GDM1 (cell line): ENCODE measurements around the gene KCMF1.

Experiments
- DNase-seq: peaks from one replicate; lab custom pipeline; 2025; lab: John Stamatoyannopoulos, UW

Gene KCMF1

GRCh38 chr2:85024372-85025047 is 53.5 kb downstream of the KCMF1 start:
- DNase-seq: no peak

DNA sequence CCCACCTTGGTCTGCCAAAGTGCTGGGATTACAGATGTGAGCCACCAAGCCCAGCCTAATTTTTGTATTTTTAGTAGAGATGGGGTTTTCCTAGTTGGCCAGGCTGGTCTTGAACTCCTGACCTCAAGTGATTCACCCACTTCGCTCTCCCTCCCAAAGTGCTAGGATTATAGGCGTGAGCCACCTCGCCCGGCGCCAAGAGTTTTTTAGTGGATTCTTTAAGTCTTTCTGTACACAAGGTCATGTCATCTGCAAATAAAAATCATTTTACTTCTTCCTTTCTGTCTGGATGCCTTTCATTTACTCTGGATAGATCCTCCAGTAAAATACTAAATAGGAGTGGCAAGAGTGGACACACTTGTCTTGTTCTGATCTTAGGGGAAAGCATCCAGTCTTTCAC is 61.7 kb downstream of the KCMF1 start:
- no peak for DNase-seq

- DNase-seq: no peak
Observed at GRCh38 chr2:85033388-85033787, 62.4 kb downstream of the KCMF1 start.

DNA sequence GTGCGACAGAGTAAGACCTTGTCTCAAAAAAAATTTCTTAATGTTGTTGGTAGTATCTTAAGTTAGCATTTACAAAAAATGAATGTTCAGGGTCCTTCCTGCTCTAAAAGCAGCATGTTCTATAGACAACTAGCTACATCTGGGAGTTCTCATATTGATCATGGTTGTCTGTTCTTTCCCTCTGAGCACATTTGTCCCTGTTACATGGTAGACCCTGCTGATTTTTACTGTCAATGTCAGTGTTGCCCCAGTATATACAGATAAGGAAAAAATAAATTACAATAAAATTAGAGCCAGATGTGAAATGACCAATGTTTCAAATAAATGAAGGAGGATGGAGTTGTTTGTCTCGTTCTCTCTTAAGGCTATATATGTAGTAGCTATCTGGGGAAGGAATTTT is 63.2 kb downstream of the KCMF1 start:
- DNase-seq: no peak

DNA sequence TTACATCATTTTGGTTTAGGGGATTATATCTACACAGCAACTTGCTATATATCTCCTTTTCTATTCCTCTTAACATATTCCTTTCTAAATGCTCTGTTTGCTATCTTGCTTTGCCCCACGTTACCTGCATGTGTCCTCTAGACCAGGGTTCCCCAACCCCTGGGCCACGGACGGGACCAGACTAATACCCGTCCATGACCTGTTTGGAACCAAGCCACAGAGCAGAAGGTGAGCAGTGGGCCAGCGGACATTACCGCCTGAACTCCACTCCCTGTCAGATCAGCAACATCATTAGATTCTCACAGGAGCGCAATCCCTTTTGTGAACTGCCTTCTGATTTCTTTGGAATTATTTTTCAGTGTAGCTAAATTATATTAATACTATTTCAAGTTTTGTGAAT is 66.7 kb downstream of the KCMF1 start:
- DNase-seq: no peak

DNA sequence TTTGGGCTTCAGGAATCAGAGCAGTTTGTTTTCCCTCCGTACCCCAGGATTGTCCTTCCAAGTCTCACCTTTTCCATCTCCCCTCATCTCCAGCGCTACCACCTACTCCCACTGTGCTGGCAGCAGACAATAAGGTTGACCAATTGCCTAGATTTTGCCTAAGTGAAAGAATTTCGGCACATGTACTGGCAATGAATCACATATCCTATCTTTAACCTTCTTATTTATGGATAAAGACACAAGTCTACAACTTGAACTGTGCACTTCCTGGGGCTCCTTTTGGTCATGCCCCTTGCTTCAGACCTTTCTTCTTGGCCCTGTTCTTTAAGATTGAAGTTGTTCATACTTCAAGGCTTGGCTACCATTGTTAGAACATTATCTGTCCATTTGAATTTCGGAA is 71.4 kb downstream of the KCMF1 start:
- no peak for DNase-seq

DNA sequence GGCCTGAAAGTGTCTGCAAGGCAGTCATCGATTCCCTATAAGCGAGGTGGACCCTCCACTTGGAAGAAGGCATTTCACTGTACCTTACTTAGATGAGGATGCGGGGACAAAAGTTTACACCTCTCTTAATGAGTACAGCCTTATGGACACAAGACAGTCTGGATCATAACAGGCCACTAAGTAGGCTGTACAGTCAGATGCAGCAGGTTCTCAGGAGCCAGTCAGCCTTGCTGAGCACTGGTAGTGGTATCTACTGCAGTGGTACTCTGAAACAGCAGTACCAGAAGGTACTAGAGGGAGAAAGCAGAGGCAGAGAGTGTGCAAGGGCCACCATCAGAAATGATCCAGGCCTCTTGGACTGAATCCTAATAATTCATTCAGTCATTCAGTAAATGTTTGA is 77.6 kb downstream of the KCMF1 start:
- DNase-seq: no peak

- DNase-seq: no peak
Observed at GRCh38 chr2:85049236-85049635, 78.3 kb downstream of the KCMF1 start.

DNA sequence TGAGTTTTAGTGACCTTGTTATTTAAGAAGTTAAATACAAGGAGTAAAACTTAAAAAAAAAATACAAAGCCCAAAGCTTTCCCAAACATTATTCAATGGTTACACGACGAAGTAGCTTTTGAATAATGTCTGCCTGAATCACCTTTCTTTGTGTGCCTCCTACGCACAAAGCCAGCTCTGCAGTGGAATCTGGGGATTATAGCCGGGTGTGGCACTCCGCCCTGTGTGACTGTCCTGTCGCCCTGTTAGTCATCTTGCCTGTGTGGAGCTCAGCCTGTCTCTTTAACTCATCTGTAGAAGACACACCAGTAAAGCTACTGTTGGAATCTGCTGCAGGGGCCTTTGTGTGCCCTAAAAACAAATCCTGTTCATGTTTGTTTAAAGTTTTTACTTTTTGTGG is 82.8 kb downstream of the KCMF1 start:
- DNase-seq: no peak

DNA sequence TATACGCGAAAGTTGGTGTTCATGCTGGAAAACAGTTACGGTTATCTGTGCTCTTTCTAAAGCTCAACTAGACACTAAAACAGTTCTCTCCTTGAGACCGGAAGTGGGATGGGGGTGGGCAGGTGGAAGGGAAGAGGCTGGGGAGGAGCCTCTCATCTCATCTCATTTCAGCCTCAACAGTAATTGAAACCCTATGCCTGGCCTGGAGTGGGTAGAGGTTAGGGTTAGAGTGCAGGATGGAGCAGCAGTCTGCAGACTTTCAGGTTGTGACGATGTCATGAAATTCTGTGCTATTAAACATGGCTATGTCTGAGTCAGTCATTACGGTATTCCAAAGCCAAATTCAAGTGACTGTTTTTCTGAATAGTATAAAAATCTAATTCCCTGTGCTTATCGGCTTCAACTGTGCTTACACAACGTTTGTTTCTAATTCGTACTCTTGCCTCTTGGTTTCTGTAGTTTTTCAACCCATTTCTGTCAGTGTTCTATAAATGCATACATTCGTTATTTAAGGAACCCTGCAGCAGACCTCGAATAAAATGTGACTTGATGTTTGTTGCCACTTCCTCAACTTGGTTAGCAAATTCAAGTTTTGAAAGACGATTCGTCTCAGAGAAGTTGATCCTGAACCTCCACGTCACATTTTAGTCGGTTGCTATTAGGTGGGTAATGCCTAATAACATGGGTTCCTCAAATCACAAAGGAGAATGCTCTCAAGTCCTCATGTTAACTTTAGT is 86.4 kb downstream of the KCMF1 start:
- DNase-seq: no peak

DNA sequence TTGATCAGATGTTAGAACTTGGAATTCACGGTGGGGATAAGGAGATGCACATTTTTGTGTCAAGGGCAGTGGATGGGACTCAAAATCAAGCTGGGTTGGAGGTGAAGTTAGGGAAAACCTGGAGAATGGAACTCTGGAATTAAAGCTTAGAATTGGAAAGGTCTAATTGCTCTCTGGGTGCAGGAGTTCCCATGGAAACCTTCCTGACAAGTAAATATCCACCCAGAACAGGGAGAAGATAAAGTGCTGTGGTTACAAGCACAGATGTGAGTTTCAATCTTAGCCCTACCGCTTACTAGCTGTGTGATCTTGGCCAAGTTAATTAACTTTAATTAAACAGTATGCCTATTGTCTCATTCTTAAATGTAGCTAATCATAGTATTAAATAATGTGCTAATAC is 90.9 kb downstream of the KCMF1 start:
- no peak for DNase-seq

DNA sequence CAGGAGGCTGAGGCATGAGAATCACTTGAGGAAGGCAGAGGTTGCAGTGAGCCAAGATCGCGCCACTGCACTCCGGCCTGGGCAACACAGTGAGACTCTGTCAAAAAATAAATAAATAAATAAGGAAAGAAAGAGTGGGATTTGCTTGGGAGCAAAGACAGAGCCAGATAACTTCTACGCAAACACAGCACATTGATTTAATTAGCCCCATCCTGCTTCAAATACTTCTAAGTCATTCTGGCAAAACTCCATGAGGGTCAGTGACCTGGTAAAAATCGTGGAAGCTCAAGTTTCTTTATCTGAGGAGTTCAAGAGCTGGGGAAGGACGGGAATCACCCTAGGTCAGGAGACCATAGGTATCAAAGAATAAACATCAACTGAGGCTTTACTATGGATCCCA is 91.6 kb downstream of the KCMF1 start:
- no peak for DNase-seq

DNA sequence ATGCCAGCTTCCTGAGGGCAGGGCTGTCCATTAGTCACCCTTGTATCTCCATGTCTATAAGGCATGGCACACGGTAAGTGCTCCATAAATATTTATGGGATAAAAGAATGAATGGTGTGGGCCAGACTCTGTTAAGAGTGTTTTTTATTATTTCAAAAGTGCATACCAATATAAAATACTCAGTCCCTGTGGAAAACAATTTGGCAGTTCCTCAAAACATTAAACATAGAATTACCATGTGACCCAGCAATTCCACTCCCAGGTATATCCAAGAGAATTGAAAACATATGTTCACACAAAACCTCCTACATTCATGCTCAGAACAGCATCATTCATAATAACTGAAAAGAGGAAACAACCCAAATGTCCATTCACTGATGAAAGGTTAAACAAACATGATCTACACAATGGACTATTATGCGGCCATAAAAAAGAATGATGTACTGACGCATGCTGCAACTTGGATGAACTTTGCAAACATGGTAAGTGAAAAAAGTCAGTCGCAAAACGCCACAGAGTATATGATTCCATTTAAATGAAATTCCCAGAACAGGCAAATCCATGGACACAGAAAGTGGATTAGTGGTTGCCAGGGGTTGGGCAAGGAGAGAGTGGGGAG is 93.1 kb downstream of the KCMF1 start:
- DNase-seq: no peak

- no peak for DNase-seq
Observed at GRCh38 chr2:85064927-85065577, 94.1 kb downstream of the KCMF1 start.

DNA sequence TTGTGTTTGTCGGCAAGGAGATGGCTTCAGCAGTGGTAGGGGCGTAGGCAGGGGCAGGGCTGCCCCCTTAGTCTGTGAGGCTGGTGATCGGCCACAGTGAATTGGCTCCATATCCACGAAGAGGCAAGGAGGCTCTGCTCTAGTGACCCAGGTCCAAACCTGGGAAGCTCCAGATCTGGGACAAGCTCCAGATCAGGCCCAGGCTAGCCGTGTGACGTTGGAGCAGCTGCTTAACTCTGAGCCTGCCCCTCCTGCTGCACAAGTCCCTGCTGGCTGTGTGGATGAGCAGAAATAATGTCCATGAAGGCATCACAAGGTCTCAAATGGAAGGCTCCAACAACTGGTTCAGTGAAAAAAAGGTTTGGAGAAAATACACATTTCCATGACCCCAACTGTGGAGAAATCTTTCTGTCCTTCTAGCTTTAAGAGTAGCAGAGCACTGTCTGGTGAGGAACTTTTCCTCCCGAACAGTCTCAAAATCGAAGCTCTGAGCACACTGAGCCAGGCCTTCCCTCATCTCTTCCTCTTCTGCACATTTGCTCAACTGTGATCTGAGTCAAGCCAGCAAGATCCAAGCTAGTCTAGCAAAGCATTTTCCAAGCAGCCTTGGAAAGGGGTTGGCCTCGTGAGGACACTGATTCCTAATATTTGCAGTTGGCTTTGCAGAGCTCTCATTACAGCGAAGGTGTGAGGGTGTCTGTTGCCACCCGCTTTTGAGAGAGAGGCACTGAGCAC is 95.2 kb downstream of the KCMF1 start:
- DNase-seq: no peak

- no peak for DNase-seq
Observed at GRCh38 chr2:85066874-85067351, 96.0 kb downstream of the KCMF1 start.

GRCh38 chr2:85071096-85071495 is 100.1 kb downstream of the KCMF1 start:
- DNase-seq: no peak

DNA sequence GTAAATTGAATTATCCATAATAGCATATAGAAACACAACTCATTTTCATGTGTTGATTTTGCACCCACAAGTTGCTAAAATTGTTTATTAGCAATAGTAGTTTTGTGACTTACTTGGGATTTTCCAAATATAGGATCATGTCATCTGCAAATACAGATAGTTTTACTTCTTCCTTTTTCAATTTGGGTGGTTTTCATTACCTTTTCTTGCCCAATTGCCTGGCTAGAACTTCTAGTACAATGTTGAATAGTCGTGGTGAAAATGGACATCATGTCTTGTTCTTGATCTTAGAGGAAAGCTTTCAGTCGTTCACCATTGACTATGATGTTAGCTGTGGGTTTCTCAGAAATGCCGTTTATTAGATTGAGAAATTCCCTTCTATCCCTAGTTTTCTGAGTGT is 102.1 kb downstream of the KCMF1 start:
- DNase-seq: no peak

DNA sequence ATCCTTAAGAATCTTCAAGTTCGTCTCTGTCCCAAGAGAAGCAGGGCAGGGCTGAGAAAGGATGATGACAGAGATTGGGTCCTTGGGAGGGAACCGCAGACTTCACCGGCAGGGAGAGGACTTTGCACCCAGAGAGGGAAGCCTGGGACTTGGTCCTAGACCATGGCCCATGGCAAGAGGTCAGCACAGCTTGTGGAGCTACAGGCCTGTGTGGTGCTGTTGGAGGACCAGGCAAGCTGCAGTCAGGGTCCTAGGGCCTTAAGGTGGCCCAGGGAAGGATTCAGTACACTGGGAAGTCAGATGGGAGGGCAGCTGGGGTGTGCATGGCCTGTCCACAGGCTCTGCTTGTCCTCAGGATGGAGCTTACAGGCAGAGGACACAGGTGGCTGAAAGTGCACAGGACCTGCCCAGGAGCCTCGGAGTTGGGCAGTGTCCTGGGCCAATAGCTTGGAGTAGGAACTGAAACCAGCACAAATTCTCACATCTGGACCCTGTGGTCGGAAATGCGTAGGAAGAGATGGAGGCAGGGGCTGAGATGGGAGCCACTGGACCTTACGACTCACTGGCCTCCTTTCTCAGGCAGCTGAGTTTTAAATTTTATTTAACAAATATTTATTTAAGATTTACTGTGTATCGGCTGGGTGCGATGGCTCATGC is 105.8 kb downstream of the KCMF1 start:
- DNase-seq: no peak

- DNase-seq: no peak
Observed at GRCh38 chr2:85077859-85078419, 107.0 kb downstream of the KCMF1 start.

GRCh38 chr2:85078536-85078935 is 107.6 kb downstream of the KCMF1 start:
- DNase-seq: no peak
